Spleen (tissue), 11 donors: ENCODE measurements around the gene CCDC88A. TPM values are rescaled to one million over a fixed set of nuclear protein-coding genes. Genes with fewer than 3 reads are reported as not detected.

ENCODE experiments used
- DNase-seq: peaks from one replicate; pipeline ENCODE4 v3.0.0-alpha.2; 2020
- H3K27ac ChIP-seq, 8 donors: fragments of 200-600 bp; sonication (generic) in 7 of 8; 1 replicate in 4 of 8; 2 replicates in 4 of 8; pipeline versions ENCODE4 v1.5.0 to v1.8.0; 2016 to 2021; ENCODE audit warnings: inconsistent platforms in 4 of 8, mild to moderate bottlenecking in 4 of 8, moderate library complexity in 1 of 8
- H3K27me3 ChIP-seq, 7 donors: fragments of 200-600 bp; sonication (generic) in 6 of 7; replicated peaks in 1 of 7; 1 replicate in 4 of 7; 2 replicates in 3 of 7; pipeline versions ENCODE4 v1.5.0 to v1.8.0; 2016 to 2021; ENCODE audit warnings: inconsistent platforms in 3 of 7, mild to moderate bottlenecking in 1 of 7
- H3K36me3 ChIP-seq, 6 donors: fragments of 200-600 bp; sonication (generic) in 5 of 6; 1 replicate in 4 of 6; 2 replicates in 2 of 6; pipeline versions ENCODE4 v1.5.0 to v1.8.0; 2016 to 2021; ENCODE audit warnings: inconsistent platforms in 2 of 6
- H3K4me1 ChIP-seq, 6 donors: fragments of 200-600 bp; sonication (generic) in 5 of 6; 1 replicate in 3 of 6; 2 replicates in 3 of 6; pipeline versions ENCODE4 v1.5.0 to v1.8.0; 2016 to 2021; ENCODE audit warnings: inconsistent platforms in 3 of 6
- H3K4me3 ChIP-seq, 8 donors: fragments of 200-600 bp; sonication (generic) in 7 of 8; 1 replicate in 4 of 8; 2 replicates in 4 of 8; pipeline versions ENCODE4 v1.5.0 to v1.8.0; 2016 to 2021; ENCODE audit warnings: inconsistent platforms in 4 of 8, mild to moderate bottlenecking in 4 of 8, moderate library complexity in 2 of 8
- H3K9me3 ChIP-seq, 8 donors: fragments of 200-600 bp; sonication (generic) in 7 of 8; 1 replicate in 4 of 8; 2 replicates in 4 of 8; pipeline versions ENCODE4 v1.5.0 to v1.8.0; 2016 to 2021; ENCODE audit warnings: inconsistent platforms in 4 of 8
- CTCF ChIP-seq, 11 experiments: fragments of 200-600 bp in 7 of 11; fragments of 450-650 bp in 4 of 11; sonication (generic) in 4 of 11; IDR thresholded peaks in 8 of 11; conservative IDR thresholded peaks in 3 of 11; 1 replicate in 7 of 11; 2 replicates in 4 of 11; pipeline versions ENCODE4 v1.4.0 to v1.8.0; 2016 to 2021; ENCODE audit warnings: antibody characterized with exemption in 11 of 11, inconsistent platforms in 4 of 11, mild to moderate bottlenecking in 1 of 11
- POLR2A ChIP-seq, 3 donors: fragments of 450-650 bp; IDR thresholded peaks; one replicate each; pipeline ENCODE4 v1.5.1; 2017; ENCODE audit warnings: antibody characterized with exemption in 3 of 3, mild to moderate bottlenecking in 1 of 3
- POLR2AphosphoS5 ChIP-seq, 3 donors: sonication (generic); formaldehyde crosslinking; IDR thresholded peaks; one replicate each; pipeline ENCODE4 v1.5.1; 2017; ENCODE audit warnings: antibody characterized with exemption in 3 of 3
- WGBS, 5 donors: extraction: QIAGEN DNeasy Blood & Tissue Kit in 3 of 5; methylation state at CpG; one replicate each; pipeline versions ENCODE4 v1.1.5 to v1.1.7; 2013 to 2018; 5-methylcytosine and 5-hydroxymethylcytosine counted together
- intact Hi-C: fragments of 100-400 bp; cut with DNase I; formaldehyde crosslinking; loops from one replicate; pipeline ENCODE4 v1.15.0; 2023; ENCODE audit warnings: low total_unique reads
- polyA plus RNA-seq, 3 donors: library from polyadenylated mRNA; stranded (reverse); fragments of 200-250 nt; gene quantifications; one replicate each; pipeline ENCODE4 v1.2.1, GENCODE V29; 2013
- total RNA-seq, 7 donors: library from RNA; depleted of rRNA in 3 of 7; stranded (reverse); fragments of >200 nt in 3 of 7; fragmentation: NEBNext Ultra II Directional in 4 of 7; extraction: Animal tissue kit (Norgen Biotek cat#: 25700) in 4 of 7; gene quantifications; one replicate each; pipeline versions ENCODE4 v1.1.0 to v1.2.1, GENCODE V29; 2016 to 2021
- donor health status: healthy with polysubstance abuse.
- donor health status: DM: no; HTN: no; CAD: no; lungs with moderate emphysema.
- donor health status: DM: no; HTN: no; CAD: no.
- donor health status: Bipolar disorder and iron deficiency.
- donor health status: healthy.
- donor health status: DM: no; HTN: no; CAD: no.
- donor health status: DM: yes; HTN: yes; CAD: no.

Gene CCDC88A
- total and polyA plus RNA-seq, 10 donors: 16.4 to 130 (median 77.9) TPM

DNA sequence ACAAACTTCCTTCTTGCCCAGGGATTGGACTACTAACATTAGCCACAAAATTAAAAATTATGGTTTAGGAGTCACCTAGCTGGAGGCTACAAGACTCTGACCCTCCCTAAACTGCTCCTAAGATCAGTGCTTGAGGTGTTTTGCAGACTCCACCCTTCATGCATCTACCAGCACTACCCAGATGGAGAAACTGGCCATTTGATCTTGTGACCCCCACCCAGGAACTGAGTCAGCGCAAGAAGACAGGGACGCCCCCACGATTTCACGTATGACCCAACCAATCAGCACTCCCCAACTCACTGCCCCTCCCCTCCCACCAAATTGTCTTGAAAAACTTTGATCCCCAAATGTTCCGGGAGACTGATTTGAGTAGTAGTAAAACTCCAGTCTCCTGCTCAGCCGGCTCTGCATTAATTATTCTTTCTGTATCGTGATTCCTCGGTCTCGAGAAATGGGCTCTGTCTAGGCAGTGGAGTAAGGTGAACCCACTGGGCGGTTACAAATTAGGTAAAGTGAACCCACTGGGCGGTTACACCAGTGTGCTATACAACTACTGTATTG, 40.1 kb upstream of the CCDC88A start:
- no peak overlapping the region for H3K27ac ChIP-seq
- intact Hi-C loops: no loop called here
- WGBS, 5 donors: 78 to 95% (median 90%) methylated on average over 11 of the region's 11 CpGs
- TF ChIP-seq CTCF (IDR thresholded peaks at IDR 0.05 in 8 of 11, conservative IDR thresholded peaks at IDR 0.05 in 3 of 11) (no peak), POLR2AphosphoS5 (IDR thresholded peaks at IDR 0.05) (no peak)
- no peaks in the 10 kb centered on the region for H3K27me3 ChIP-seq
- DNase-seq: no peak
- H3K9me3 ChIP-seq: peaks cover 0 to 6% (median 0%) of the 10 kb centered on the region in 8 donors
- H3K4me1 ChIP-seq: no peaks in the 10 kb centered on the region
- H3K4me3 ChIP-seq: no peak overlapping the region
- no peaks in the 10 kb centered on the region for H3K36me3 ChIP-seq

- Histone ChIP-seq H3K4me3 (no peak overlapping the region), H3K9me3 (peaks cover 0 to 6% (median 0%) of the 10 kb centered on the region in 8 donors), H3K27me3 (no peaks in the 10 kb centered on the region), H3K4me1 (no peaks in the 10 kb centered on the region), H3K27ac (no peak overlapping the region), H3K36me3 (no peaks in the 10 kb centered on the region)
- TF ChIP-seq POLR2AphosphoS5 (IDR thresholded peaks at IDR 0.05): no peak
- TF ChIP-seq POLR2A (IDR thresholded peaks at IDR 0.05): no peak
- TF ChIP-seq CTCF (IDR thresholded peaks at IDR 0.05 in 8 of 11, conservative IDR thresholded peaks at IDR 0.05 in 3 of 11): no peak
- intact Hi-C loops: no loop called here
- WGBS, 5 donors: 77 to 88% (median 86%) methylated on average over 3 of the region's 3 CpGs
- no peak for DNase-seq
Measured at GRCh38 chr2:55459279-55459678, 39.6 kb upstream of the CCDC88A start.

GRCh38 chr2:55454121-55454520, 34.5 kb upstream of the CCDC88A start:
- no peaks in the 10 kb centered on the region for H3K9me3 ChIP-seq
- H3K4me1 ChIP-seq: no peaks in the 10 kb centered on the region
- no peak overlapping the region for H3K4me3 ChIP-seq
- TF ChIP-seq POLR2A (IDR thresholded peaks at IDR 0.05) (no peak), POLR2AphosphoS5 (IDR thresholded peaks at IDR 0.05) (no peak), CTCF (IDR thresholded peaks at IDR 0.05 in 8 of 11, conservative IDR thresholded peaks at IDR 0.05 in 3 of 11) (no peak)
- intact Hi-C loops: no loop called here
- H3K27ac ChIP-seq: no peak overlapping the region
- H3K27me3 ChIP-seq: no peaks in the 10 kb centered on the region
- 88 to 97% (median 93%) methylated on average over 5 of the region's 5 CpGs for WGBS, 5 donors
- no peak for DNase-seq
- no peaks in the 10 kb centered on the region for H3K36me3 ChIP-seq

GRCh38 chr2:55452879-55453278, 33.2 kb upstream of the CCDC88A start:
- DNase-seq: no peak
- no peak overlapping the region for H3K4me3 ChIP-seq
- no peaks in the 10 kb centered on the region for H3K9me3 ChIP-seq
- no peak overlapping the region for H3K27ac ChIP-seq
- no peaks in the 10 kb centered on the region for H3K4me1 ChIP-seq
- whole genome bisulfite sequencing, 5 donors: 71 to 91% (median 87%) methylated on average over 2 of the region's 2 CpGs
- TF ChIP-seq CTCF (IDR thresholded peaks at IDR 0.05 in 8 of 11, conservative IDR thresholded peaks at IDR 0.05 in 3 of 11) (no peak), POLR2A (IDR thresholded peaks at IDR 0.05) (no peak), POLR2AphosphoS5 (IDR thresholded peaks at IDR 0.05) (no peak)
- no peaks in the 10 kb centered on the region for H3K36me3 ChIP-seq
- H3K27me3 ChIP-seq: no peaks in the 10 kb centered on the region
- intact Hi-C loops: no loop called here
